Measurements from ENCODE around the gene NBAS.
"Not testable (repeated sequence)": the region's sequence is repeated elsewhere in the genome, so short reads cannot be mapped to it uniquely, and the experiment has no call there.

- TF ChIP-seq EZH2 (IDR thresholded peaks at IDR 0.05; ENCODE audit: insufficient read depth, poor library complexity, severe bottlenecking); EZH2phosphoT487 (IDR thresholded peaks at IDR 0.05; ENCODE audit: insufficient read depth, low read depth): not testable (repeated sequence)
Observed at GRCh38 chr2:15540523-15540922, 20.6 kb downstream of the NBAS start.

All from GM23248 (cell line).